HCEC 1CT (cell line): Measurements from ENCODE around the gene FMNL2.
A peak's percentile ranks its signal among the peaks of the same experiment; 100 is the strongest.

Source experiments
- DNase-seq: peaks from one replicate; pipeline ENCODE4 v3.0.0-alpha.2; 2017

FMNL2 gene

DNA sequence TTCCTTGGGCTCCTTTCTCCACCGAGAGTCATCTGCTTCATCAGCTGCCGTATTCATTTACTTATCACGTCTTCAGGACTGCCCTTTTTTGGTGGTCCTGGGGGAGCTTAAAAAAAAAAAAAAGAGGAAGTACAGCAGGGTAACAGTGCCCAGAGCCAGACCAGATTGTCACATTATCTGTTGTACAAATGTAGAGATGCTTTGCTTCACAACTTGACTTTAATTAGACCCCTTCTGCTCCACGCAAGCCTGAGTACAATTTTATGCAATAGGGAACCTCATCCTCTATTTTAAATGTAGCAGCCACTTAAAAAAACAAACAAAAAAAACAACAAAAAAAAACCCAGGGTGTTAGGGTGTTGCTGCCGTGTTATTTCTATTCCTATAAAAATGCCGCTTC is 254.0 kb downstream of the FMNL2 start:
- no peak for DNase-seq

- no peak for DNase-seq
These were observed 259.2 kb downstream of the FMNL2 start for GRCh38 chr2:152594022-152594766.

DNA sequence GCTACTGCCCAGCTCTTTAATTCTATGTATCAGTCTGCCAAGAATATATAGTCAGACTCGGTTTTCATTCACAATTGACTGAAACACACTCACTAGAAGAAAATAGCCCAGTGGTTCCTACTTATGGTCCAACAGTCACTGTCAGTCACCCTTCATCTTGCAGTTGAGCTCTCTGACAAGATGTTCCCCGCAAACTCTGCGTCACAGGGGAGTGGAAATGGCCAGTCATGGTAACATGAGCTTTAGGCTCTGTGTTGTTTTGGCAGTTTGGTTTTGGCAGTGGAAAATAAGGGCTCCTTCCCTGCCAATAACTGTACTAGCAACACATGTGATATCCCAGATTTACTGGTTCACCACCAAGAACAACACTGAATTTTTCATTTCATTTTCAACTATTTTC is 259.8 kb downstream of the FMNL2 start:
- no peak for DNase-seq

- DNase-seq = peak; percentile 50
These were observed 264.2 kb downstream of the FMNL2 start for GRCh38 chr2:152598975-152599759.

GRCh38 chr2:152600051-152600657 is 265.2 kb downstream of the FMNL2 start:
- no peak for DNase-seq

GRCh38 chr2:152600697-152601096 is 265.7 kb downstream of the FMNL2 start:
- no peak for DNase-seq

DNA sequence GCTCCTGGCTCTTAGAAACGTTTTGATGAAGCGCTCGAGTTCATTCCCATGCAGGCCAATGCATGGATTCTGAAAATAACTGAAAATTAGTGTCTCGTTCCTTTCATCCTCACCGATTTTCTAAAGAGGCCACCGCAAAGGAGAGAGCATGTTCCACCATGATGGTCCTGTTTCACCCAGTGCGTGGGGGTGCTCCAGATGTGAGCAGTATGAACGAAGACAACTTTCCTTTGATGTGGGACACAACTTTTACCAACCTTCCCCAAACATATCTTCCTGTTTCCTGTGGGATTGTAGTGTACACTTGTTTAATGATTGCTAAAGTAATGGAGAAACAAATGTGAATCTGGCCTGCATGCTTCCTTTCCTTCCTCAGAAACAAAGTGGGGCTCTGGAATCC is 267.8 kb downstream of the FMNL2 start:
- DNase-seq = no peak

DNA sequence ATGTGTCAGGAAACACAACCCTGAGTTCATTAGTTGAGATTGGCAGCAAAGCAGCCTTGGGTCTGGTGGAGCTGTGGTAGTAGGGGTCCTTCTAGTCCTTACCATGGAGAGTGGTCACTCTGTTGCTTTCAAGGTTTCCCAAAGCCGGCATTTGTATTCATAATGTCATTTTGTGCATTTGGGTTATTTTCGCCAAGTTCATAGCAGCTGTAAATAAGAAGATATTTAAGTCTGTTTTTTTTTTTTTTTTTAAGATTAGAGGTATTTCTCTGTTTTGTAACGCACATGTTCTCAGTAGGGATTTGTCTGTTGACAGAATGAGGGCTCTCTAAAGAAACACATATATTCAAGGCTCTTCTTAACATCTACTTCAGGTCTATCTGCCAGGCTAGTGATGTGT is 268.2 kb downstream of the FMNL2 start:
- no peak for DNase-seq

- no peak for DNase-seq
These were observed 271.1 kb downstream of the FMNL2 start for GRCh38 chr2:152606081-152606480.

DNA sequence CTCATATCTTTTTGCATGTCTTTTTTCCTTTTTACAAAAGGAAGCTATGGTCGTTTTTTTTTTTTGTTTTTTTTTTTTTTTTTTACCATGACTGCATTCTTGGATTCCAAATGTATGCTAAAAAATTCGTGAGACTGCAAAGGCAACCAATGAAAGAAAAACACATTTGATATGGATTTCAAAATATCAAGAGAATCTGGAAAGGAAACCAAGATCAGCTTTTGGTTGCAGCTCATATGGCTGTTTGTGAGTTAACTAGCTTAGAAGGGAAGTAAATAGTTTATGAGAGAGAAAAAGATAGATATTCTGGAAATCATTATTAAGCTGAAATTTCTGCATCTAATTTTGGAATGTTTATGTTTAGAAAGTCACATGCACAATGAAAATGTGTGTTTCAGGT is 272.0 kb downstream of the FMNL2 start:
- no peak for DNase-seq

GRCh38 chr2:152607793-152608300 is 272.9 kb downstream of the FMNL2 start:
- no peak for DNase-seq

DNA sequence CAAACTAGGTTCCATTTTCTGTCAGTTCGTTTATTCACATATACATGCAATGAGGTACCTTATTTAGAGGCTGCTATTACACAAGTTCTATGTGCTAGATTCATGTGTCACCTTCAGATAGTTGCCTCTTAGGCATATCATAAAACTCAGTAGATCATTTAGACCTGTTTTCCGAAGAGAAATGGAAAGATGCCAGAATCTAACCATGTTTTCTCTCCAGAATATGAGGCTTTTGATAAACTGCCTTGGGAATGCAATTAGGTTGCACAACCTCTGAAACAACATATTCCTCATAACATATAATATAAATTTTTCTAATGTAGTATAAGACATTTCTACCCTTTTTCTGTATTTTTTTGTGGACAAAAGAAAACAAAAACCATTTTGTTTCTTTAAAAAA is 274.2 kb downstream of the FMNL2 start:
- no peak for DNase-seq

DNA sequence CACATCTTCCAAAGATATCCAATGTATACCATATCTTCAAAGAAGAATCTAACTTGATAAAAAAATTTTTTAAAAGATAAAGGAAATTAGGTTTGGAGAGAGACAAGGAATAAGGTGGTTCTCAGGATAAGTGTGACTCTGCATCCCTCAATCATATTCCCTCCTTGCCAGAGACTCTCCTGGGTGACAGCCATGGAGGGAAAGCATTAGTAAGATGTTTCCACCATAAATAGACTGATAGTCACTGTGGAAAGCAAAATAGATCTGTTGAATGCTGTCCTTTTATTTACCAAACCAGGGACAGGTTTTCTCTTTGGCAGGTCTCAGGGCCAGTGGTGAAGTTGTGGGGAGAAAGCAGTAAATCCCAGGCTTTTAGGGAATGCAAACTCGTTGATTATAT is 274.7 kb downstream of the FMNL2 start:
- DNase-seq = no peak

- DNase-seq = peak; percentile 86
These were observed 276.7 kb downstream of the FMNL2 start for GRCh38 chr2:152611458-152612231.

DNA sequence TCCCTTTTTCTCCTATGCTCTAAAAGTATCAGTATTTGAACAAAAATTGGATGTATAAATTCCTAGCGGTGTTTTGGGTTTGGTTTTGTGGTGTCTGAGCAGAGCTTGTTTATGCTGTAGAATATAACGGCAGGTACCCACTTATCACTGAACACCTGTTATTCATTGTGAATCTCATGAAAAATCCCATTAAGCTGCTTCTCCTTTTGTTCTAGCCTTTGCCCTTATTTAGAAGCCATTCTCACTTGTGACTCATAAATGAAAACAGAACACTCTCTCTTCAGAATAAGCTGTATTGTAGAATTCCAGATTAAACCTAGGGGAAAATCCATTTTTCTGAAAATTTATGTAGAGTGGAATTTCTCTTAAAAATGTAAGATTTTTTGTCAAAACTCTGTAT is 278.3 kb downstream of the FMNL2 start:
- peak; percentile 49 for DNase-seq

DNA sequence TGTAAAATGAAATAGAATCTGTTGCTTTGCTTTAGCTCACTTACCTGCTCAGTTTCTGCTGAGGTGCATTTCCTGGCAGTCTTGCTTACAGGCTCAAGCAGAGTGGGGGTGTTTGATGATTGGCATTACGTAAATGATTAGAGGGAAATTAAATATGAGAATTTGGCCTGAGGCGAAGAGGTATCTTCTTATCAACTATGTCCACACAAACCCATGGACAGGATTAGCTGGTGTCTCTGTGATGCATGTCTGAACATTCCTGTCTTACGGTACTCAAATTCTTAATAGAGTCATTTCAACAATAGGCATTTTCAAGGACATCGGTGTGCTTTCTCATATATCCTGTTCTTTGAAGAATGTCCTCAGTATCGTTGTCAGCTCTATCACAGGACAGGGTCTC is 280.2 kb downstream of the FMNL2 start:
- no peak for DNase-seq

DNA sequence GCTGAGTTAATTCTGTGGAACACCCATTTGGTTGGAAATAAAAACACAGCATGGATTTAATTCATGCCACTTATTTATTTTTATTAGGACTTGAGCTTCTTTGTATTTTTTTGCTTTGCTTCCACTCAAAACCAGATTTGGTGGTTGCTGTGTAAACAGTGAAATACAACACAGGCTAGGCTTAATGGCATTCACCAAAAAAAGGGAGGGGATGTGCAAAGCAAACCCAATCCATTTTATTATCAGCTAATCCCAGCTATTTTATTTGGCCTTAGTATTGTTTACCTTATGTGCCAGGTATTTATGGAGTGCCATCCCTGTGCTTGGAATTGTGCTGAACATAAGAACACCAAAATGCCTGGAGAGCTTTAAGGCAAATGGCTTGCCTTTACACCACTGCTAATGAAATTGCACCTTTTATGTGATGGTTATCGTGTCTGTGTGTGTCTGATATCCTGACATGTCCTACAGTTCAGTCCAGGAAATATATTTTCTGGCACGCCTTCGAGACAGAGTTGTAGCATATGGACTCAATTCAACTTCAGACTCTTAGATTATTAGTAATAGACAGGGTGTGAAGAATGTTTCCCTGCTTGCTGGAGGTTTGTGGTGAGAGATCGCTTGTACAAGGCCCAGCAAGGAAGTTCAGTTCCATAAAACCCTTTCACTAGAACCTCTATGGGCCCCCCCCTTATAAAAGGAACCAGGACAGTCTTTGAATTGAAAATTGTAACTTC is 282.6 kb downstream of the FMNL2 start:
- DNase-seq = no peak

GRCh38 chr2:152618193-152618564 is 283.2 kb downstream of the FMNL2 start:
- no peak for DNase-seq

DNA sequence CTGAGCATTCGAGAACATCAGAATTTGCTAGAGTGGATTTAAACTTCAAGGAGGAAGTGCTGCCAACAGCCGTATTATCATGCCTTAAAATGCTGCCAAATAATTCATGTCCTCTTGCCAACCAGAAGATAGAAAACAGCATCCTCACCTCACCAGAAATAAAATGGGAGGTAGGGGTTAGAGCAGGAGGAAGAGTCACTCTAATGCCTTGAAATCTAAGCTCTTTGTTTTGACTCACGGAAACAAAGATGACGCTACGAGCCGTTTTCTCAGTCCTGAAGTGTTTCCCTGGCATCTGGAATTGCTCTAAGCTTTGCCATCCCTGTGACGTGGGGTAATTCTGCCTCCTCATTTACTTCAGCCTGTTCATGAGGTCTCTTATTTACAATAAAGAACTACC is 285.2 kb downstream of the FMNL2 start:
- DNase-seq = no peak

- DNase-seq = no peak
These were observed 286.0 kb downstream of the FMNL2 start for GRCh38 chr2:152620985-152621384.

DNA sequence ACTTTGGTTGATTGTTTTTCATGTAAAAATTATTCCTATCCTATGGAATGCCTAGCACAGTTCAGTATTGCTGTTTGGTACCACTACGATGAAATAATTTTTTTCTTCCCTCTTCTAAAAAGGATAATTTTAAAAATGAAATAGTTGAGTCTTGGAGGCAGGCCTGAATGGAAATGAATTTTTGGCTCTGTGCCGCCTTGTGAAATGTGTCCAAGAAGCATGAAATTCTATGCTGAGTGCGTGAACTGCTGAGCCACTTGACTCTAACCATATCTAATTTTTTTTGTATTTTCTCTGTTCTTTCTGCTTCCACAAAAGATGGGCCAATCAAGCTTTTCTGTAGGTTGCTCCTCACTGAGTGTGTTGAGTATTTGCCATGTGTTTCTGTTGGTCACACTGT is 287.2 kb downstream of the FMNL2 start:
- DNase-seq = no peak

- no peak for DNase-seq
These were observed 288.2 kb downstream of the FMNL2 start for GRCh38 chr2:152623076-152623740.
